ENCODE results near the gene SYNJ2.

SYNJ2 gene

DNA sequence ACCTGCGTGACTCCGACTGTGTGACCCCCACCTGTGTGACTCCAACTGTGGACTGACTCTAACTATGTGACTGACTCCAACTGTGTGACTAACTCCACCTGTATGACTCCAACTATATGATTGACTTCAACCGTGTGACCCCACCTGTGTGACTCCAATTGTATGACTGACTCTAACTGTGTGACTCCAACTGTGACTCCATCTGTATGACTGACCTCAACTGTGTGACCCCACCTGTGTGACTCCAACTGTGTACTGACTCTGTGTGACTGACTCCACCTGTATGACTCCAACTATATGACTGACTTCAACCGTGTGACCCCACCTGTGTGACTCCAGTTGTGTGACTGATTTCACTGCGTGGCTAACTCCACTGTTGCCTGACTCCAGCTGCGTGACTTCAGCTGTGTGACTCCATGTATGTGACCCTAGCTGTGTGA lies 38.6 kb downstream of the SYNJ2 start:
- H3K4me3 ChIP-seq (ENCODE audit: control insufficient read depth, low read depth, low read length), result no peak overlapping the region
- TF ChIP-seq, protein P1, sequence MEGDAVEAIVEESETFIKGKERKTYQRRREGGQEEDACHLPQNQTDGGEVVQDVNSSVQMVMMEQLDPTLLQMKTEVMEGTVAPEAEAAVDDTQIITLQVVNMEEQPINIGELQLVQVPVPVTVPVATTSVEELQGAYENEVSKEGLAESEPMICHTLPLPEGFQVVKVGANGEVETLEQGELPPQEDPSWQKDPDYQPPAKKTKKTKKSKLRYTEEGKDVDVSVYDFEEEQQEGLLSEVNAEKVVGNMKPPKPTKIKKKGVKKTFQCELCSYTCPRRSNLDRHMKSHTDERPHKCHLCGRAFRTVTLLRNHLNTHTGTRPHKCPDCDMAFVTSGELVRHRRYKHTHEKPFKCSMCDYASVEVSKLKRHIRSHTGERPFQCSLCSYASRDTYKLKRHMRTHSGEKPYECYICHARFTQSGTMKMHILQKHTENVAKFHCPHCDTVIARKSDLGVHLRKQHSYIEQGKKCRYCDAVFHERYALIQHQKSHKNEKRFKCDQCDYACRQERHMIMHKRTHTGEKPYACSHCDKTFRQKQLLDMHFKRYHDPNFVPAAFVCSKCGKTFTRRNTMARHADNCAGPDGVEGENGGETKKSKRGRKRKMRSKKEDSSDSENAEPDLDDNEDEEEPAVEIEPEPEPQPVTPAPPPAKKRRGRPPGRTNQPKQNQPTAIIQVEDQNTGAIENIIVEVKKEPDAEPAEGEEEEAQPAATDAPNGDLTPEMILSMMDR (IDR thresholded peaks at IDR 0.05; ENCODE audit: control insufficient read depth, insufficient read depth, low read depth, low read length, missing control alignments), result no peak
- DNase-seq (ENCODE audit: low read depth), result no peak

DNA sequence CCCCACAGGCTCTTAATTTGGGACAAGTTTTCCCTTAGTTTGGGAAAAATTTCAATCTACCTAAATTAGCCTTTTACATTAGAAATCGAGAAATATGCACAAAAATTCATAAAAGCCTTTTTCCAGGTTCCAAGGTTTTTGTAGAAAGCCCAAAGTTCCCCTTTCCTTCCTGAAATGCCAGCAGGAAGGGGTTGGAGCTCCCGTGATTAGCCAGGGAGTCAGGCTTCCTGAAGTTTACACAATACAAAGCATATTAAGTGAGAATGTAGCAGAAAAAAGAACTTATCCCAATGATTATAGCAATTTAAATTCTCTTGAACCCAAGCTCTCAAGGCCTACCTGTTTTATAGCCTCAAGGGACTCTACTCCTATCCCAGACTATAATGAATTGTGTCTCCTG lies 39.1 kb downstream of the SYNJ2 start:
- DNase-seq (ENCODE audit: low read depth), result no peak
- no peak overlapping the region for H3K4me3 ChIP-seq (ENCODE audit: control insufficient read depth, low read depth, low read length)
- TF ChIP-seq, protein P1 (IDR thresholded peaks at IDR 0.05; ENCODE audit: control insufficient read depth, insufficient read depth, low read depth, low read length, missing control alignments), result no peak

DNA sequence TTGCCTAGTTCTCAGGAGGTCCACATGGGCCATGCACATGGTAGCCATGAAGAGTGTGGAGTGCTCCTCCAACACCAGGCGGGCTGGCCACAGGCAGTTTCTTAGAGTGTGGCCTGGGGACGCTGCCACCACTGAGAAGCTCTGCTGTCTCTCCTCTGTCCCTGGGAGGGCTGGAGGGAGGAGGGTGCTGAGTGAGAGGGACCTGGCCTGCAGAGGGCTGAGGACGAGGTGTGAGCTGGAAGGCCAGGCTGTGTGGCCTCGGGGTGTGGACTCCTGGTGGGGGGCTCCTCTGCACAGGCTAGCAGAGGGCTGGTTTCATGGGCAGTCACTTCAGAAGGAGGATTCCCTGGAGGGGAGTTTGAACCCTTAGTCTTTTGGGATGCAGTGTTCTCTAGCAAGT lies 39.7 kb downstream of the SYNJ2 start:
- no peak for DNase-seq (ENCODE audit: low read depth)
- no peak overlapping the region for H3K4me3 ChIP-seq (ENCODE audit: control insufficient read depth, low read depth, low read length)
- TF ChIP-seq, protein P1 (IDR thresholded peaks at IDR 0.05; ENCODE audit: control insufficient read depth, insufficient read depth, low read depth, low read length, missing control alignments), result no peak

DNA sequence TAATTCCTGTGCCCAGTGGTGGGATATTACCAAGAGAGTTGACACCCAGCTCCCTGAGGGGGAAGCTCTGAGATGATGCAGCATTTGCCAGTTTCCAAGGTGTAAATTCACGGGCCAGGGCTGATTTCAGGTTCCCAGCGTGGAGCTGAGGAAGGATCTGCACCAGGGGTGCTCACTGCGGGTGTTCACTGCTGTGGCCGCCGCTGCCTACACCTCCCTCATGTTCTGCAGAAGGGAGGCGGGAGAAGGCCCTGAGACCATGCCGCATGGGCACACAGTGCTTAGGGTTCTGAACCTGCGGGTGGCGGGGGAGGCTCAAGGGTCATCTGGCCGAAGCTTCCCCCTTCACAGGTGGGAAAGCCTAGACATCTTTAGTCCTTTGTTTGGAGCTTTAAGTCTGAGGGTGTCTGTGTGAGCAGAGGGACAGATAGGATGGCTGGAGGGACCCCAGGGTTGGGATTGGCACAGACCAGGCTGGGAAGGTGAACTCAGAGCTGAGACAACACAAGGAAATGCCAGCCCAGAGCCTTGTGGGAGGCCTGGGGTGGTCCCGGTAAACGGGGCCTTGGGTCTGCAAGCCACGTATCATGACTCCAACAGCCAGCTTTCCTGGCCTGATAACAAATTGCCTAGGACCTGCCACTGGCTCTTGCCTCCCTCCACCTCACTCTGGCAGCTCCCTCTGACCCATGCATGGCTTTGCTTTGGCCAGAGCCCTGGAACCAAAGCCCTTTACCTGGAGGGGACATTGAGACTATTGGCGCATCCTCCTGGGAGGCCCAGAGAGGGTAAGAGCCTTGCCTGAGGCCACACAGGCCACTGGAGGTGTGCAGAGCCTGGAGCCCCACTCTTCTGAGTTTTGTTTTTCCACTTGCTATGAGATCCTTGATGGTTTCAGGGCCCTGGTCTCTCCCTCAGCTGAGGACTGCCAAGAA lies 40.4 kb downstream of the SYNJ2 start:
- no peak for DNase-seq (ENCODE audit: low read depth)
- TF ChIP-seq, protein P1 (IDR thresholded peaks at IDR 0.05; ENCODE audit: control insufficient read depth, insufficient read depth, low read depth, low read length, missing control alignments), result no peak
- H3K4me3 ChIP-seq (ENCODE audit: control insufficient read depth, low read depth, low read length), result no peak overlapping the region

DNA sequence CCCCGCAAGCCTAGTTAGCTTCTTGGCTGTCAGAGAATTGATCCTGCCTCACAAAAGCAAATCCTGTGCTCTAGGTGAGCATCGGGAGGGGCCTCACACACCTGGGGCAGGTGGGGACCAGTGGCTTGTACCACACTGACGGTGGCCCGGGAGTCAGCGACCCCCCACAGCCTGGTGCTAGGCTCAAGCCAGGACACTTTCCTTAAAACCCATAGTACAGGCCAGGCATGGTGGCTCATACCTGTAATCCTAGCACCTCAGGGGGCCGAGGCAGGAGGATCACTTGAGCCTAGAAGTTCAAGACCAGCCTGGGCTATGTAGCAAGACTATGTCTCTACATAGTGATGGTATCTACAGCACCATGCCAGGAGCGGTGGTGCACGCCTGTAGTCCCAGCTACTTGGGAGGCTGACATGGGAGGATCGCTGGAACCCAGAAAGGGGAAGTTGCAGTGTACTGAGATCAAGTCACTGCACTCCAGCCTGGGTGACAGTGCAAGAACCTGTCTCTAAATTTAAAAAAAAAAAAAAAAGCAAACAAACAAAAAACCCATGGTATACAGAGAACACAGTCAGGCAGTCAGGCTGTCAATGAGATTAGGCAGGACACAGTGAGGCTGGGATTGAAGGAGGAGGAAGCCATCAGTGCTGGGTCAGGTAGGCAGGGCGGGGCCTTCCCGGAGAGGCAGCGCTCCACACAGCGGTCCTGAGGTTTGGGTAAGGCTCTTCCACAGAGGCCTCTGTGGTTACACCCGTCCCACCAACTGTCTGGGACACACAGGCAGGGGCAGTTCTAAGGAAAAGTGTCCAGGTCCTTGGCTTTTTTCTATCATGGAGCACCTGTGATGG lies 41.3 kb downstream of the SYNJ2 start:
- H3K4me3 ChIP-seq (ENCODE audit: control insufficient read depth, low read depth, low read length), result no peak overlapping the region
- TF ChIP-seq, protein P1 (IDR thresholded peaks at IDR 0.05; ENCODE audit: control insufficient read depth, insufficient read depth, low read depth, low read length, missing control alignments), result no peak
- no peak for DNase-seq (ENCODE audit: low read depth)

DNA sequence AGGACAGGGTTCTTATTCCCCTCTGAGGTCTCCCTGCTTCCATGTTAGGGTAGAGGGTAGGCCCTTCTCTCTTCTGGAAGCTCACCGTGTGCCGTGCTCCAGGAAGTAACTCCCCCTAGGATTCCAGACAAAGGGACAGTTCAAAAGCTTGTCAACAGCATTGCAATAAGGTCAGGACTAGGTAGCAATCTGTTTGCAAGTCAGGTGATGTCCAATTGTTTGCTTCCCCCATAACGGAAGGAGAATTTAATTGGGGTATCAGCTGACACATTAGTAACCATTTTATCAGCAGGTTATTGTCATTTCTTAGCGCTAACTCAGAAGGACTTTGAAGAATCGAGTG lies 41.9 kb downstream of the SYNJ2 start:
- no peak overlapping the region for H3K4me3 ChIP-seq (ENCODE audit: control insufficient read depth, low read depth, low read length)
- TF ChIP-seq, protein P1 (IDR thresholded peaks at IDR 0.05; ENCODE audit: control insufficient read depth, insufficient read depth, low read depth, low read length, missing control alignments), result no peak
- no peak for DNase-seq (ENCODE audit: low read depth)

Data from AG09309 (cell line).